ENCODE results near the gene ANTXR1.

The ANTXR1 gene

GRCh38 chr2:69013142-69013839 is at the start of gene ANTXR1:
Gene ANTXR1, plus strand, starts transcription at chr2:69013179. Its CDS starts 321 bp downstream, at chr2:69013500.
- no peak for DNase-seq (ENCODE audit: low spot score)

GRCh38 chr2:68964282-68964681 is 48.7 kb upstream of the ANTXR1 start:
- DNase-seq (ENCODE audit: low spot score), result no peak

GRCh38 chr2:68968221-68968620 is 44.8 kb upstream of the ANTXR1 start:
- DNase-seq (ENCODE audit: low spot score), result no peak

GRCh38 chr2:68969736-68970490 is 43.1 kb upstream of the ANTXR1 start:
- no peak for DNase-seq (ENCODE audit: low spot score)

GRCh38 chr2:68970566-68971265 is 42.3 kb upstream of the ANTXR1 start:
- DNase-seq (ENCODE audit: low spot score), result no peak

- DNase-seq (ENCODE audit: low spot score), result no peak
Measured at GRCh38 chr2:68971591-68972231, 41.3 kb upstream of the ANTXR1 start.

GRCh38 chr2:68974251-68974650 is 38.7 kb upstream of the ANTXR1 start, which contains the start of gene GKN1:
Gene GKN1, plus strand, starts transcription at chr2:68974636. Its CDS starts 42 bp downstream, at chr2:68974678.
- no peak for DNase-seq (ENCODE audit: low spot score)

GRCh38 chr2:68974946-68975665 is 37.9 kb upstream of the ANTXR1 start:
- DNase-seq (ENCODE audit: low spot score), result no peak

GRCh38 chr2:68975844-68976243 is 37.1 kb upstream of the ANTXR1 start:
- DNase-seq (ENCODE audit: low spot score), result no peak

GRCh38 chr2:68977453-68977852 is 35.5 kb upstream of the ANTXR1 start:
- no peak for DNase-seq (ENCODE audit: low spot score)

- DNase-seq (ENCODE audit: low spot score), result no peak
Measured at GRCh38 chr2:68978098-68978497, 34.9 kb upstream of the ANTXR1 start.

GRCh38 chr2:68980956-68981355 is 32.0 kb upstream of the ANTXR1 start:
- no peak for DNase-seq (ENCODE audit: low spot score)

GRCh38 chr2:68987021-68987503 is 25.9 kb upstream of the ANTXR1 start:
- no peak for DNase-seq (ENCODE audit: low spot score)

GRCh38 chr2:68989035-68989434 is 23.9 kb upstream of the ANTXR1 start:
- no peak for DNase-seq (ENCODE audit: low spot score)

GRCh38 chr2:68992341-68992740 is 20.6 kb upstream of the ANTXR1 start:
- no peak for DNase-seq (ENCODE audit: low spot score)

- DNase-seq (ENCODE audit: low spot score), result no peak
Measured at GRCh38 chr2:68992933-68993332, 20.0 kb upstream of the ANTXR1 start.

GRCh38 chr2:68993660-68994059 is 19.3 kb upstream of the ANTXR1 start:
- DNase-seq (ENCODE audit: low spot score), result no peak

- no peak for DNase-seq (ENCODE audit: low spot score)
Measured at GRCh38 chr2:68994864-68995263, 18.1 kb upstream of the ANTXR1 start.

GRCh38 chr2:68995916-68996315 is 17.1 kb upstream of the ANTXR1 start:
- DNase-seq (ENCODE audit: low spot score), result no peak

GRCh38 chr2:68997401-68997800 is 15.6 kb upstream of the ANTXR1 start:
- no peak for DNase-seq (ENCODE audit: low spot score)

GRCh38 chr2:69001879-69002278 is 11.1 kb upstream of the ANTXR1 start:
- no peak for DNase-seq (ENCODE audit: low spot score)

GRCh38 chr2:69003731-69004130 is 9.2 kb upstream of the ANTXR1 start:
- no peak for DNase-seq (ENCODE audit: low spot score)
